Fibroblast of lung (primary cell): ENCODE results near the gene NCOA1.

Experiments used
- CTCF ChIP-seq, 2 donors: IDR thresholded peaks in 1 of 2; conservative IDR thresholded peaks in 1 of 2; 1 replicate in 1 of 2; 2 replicates in 1 of 2; pipeline ENCODE4 v1.5.1; 2011 to 2012; ENCODE audit warnings: low read length in 2 of 2, control low read depth in 1 of 2, inconsistent platforms in 1 of 2, low read depth in 1 of 2, mild to moderate bottlenecking in 1 of 2
- EZH2 ChIP-seq: IDR thresholded peaks from 2 replicates; pipeline ENCODE4 v1.5.1; 2012; ENCODE audit warnings: low read length, control low read depth, mild to moderate bottlenecking; ENCODE audit errors: missing control alignments

GRCh38 chr2:24513281-24514071 is 22.4 kb downstream of the NCOA1 start:
- no peak for TF ChIP-seq CTCF (conservative IDR thresholded peaks at IDR 0.05 in 1 of 2, IDR thresholded peaks at IDR 0.05 in 1 of 2; ENCODE audit: low read depth in 1 of 2, low read length in 2 of 2)
- TF ChIP-seq EZH2: no peak
